ENCODE data around the gene SLC9A9. TPM values are rescaled to one million over a fixed set of nuclear protein-coding genes. Genes with fewer than 3 reads are reported as not detected.

Gene SLC9A9
- total and polyA plus RNA-seq, 8 donors, result 0.58 to 29.7 (median 14.0) TPM

- peaks cover 0 to 5% (median 0%) of the 10 kb centered on the region in 4 donors for H3K4me1 ChIP-seq
- no peaks in the 10 kb centered on the region for H3K9me3 ChIP-seq
- no peaks in the 10 kb centered on the region for H3K27me3 ChIP-seq
- no peak for TF ChIP-seq POLR2A (IDR thresholded peaks at IDR 0.05)
- DNase-seq, result peak in 1 of 2 donors; percentile 41
- H3K4me3 ChIP-seq, result no peak overlapping the region
- intact Hi-C loops (cut with DNase I; ENCODE audit: low total_unique reads), result no loop called here
- H3K36me3 ChIP-seq, result no peaks in the 10 kb centered on the region
- 67 to 75% (median 71%) methylated on average over 9 of the region's 9 CpGs for WGBS, 5 donors
- no peak overlapping the region for H3K27ac ChIP-seq
Observed at GRCh38 chr3:143314251-143315093, 533.8 kb downstream of the SLC9A9 start.

- Histone ChIP-seq H3K9me3 (no peaks in the 10 kb centered on the region), H3K4me3 (no peak overlapping the region), H3K27me3 (no peaks in the 10 kb centered on the region), H3K4me1 (peaks cover 0 to 5% (median 0%) of the 10 kb centered on the region in 4 donors), H3K27ac (no peak overlapping the region), H3K36me3 (no peaks in the 10 kb centered on the region)
- TF ChIP-seq POLR2A (IDR thresholded peaks at IDR 0.05) (no peak), CTCF (IDR thresholded peaks at IDR 0.05) (no peak), EP300 (IDR thresholded peaks at IDR 0.05) (no peak), POLR2AphosphoS5 (IDR thresholded peaks at IDR 0.05) (no peak)
- DNase-seq, result no peak
- intact Hi-C loops (cut with DNase I; ENCODE audit: low total_unique reads), result no loop called here
- 90 to 97% (median 94%) methylated on average over 2 of the region's 2 CpGs for WGBS, 5 donors
Observed at GRCh38 chr3:143313893-143314188, 534.4 kb downstream of the SLC9A9 start.

- H3K27ac ChIP-seq, result no peak overlapping the region
- no peaks in the 10 kb centered on the region for H3K9me3 ChIP-seq
- no peaks in the 10 kb centered on the region for H3K27me3 ChIP-seq
- no peaks in the 10 kb centered on the region for H3K36me3 ChIP-seq
- intact Hi-C loops (cut with DNase I; ENCODE audit: low total_unique reads), result no loop called here
- peaks cover 0 to 5% (median 0%) of the 10 kb centered on the region in 4 donors for H3K4me1 ChIP-seq
- TF ChIP-seq EP300 (IDR thresholded peaks at IDR 0.05) (no peak), CTCF (IDR thresholded peaks at IDR 0.05) (no peak), POLR2A (IDR thresholded peaks at IDR 0.05) (no peak), POLR2AphosphoS5 (IDR thresholded peaks at IDR 0.05) (no peak)
- no peak for DNase-seq
- no peak overlapping the region for H3K4me3 ChIP-seq
- WGBS, 5 donors, result 91 to 94% (median 93%) methylated on average over 6 of the region's 6 CpGs
Observed at GRCh38 chr3:143313025-143313892, 535.0 kb downstream of the SLC9A9 start.

GRCh38 chr3:143311096-143311495 is 537.2 kb downstream of the SLC9A9 start:
- Histone ChIP-seq H3K27me3 (no peaks in the 10 kb centered on the region), H3K9me3 (no peaks in the 10 kb centered on the region), H3K27ac (no peak overlapping the region), H3K4me1 (peaks cover 0 to 14% (median 2%) of the 10 kb centered on the region in 4 donors), H3K4me3 (no peak overlapping the region), H3K36me3 (no peaks in the 10 kb centered on the region)
- no peak for DNase-seq
- intact Hi-C loops (cut with DNase I; ENCODE audit: low total_unique reads), result no loop called here
- WGBS, 5 donors, result 33 to 73% (median 56%) methylated on average over 1 of the region's 1 CpG
- TF ChIP-seq POLR2AphosphoS5 (IDR thresholded peaks at IDR 0.05), result no peak
- no peak for TF ChIP-seq CTCF (IDR thresholded peaks at IDR 0.05)
- no peak for TF ChIP-seq EP300 (IDR thresholded peaks at IDR 0.05)
- no peak for TF ChIP-seq POLR2A (IDR thresholded peaks at IDR 0.05)
